ENCODE results near the gene MPZL3. TPM values are rescaled to one million over a fixed set of nuclear protein-coding genes. Genes with fewer than 3 reads are reported as not detected.

The MPZL3 gene
- total RNA-seq, 1 donor from 2014 or later = 8.5 TPM

DNA sequence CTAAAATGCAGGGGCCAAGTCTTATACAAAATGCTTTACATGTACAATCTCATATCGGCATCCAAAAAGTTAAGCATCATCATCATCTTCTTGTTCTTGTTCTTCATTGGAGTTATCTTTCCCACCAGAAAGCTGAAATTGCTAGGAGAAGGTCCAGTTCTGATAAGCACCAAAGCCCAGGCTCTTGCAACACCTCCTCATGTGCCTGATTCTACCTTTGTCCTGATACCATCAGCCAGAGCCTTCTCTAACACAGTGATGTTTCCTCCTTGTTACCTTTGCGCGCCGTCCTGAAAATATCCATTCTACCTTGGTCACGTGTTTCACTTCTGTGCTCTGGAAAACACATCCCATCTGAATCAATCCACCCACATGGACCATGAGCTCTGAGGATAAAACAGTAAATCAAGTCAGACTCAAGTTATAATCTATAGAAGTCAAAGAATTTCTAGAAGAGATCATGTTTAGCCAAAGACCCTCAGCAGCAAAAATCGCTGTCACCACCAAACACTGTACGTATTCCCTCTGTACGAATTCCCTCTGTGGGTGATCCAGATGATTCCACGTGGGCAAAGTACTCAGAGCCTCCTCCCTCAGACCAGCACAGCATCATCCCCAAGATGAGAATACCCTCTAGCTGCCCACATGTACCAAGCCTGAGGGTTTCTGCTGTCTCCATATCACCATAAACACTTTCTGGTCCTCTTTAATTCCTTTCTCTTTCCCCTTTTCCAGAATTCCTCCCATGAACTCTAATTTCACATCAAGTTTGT is 46.4 kb downstream of the MPZL3 start:
- Histone ChIP-seq H3K36me3 (ENCODE audit: insufficient read depth, low read length) (no peaks in the 10 kb centered on the region), H2AFZ (ENCODE audit: low read depth, low read length) (no peak overlapping the region), H3K27ac (ENCODE audit: low read depth, low read length) (no peak overlapping the region), H3K4me3 (ENCODE audit: insufficient read depth, low read depth, low read length) (no peak overlapping the region), H3K9me3 (ENCODE audit: insufficient read depth, low read depth, low read length) (no peaks in the 10 kb centered on the region), H3K27me3 (ENCODE audit: insufficient read depth, low read length) (peaks cover 27% of the 10 kb centered on the region), H3K4me1 (ENCODE audit: insufficient read depth, low read length) (no peaks in the 10 kb centered on the region), H3K79me2 (ENCODE audit: insufficient read depth, low read length) (no peaks in the 10 kb centered on the region), H3K9ac (ENCODE audit: low read length) (no peak overlapping the region), H3K4me2 (ENCODE audit: low read length) (no peak overlapping the region), H4K20me1 (ENCODE audit: insufficient read depth, low read length) (no peaks in the 10 kb centered on the region)
- TF ChIP-seq EZH2 (IDR thresholded peaks at IDR 0.05; ENCODE audit: insufficient read depth, low read length) (no peak), CTCF (IDR thresholded peaks at IDR 0.05; ENCODE audit: insufficient read depth, low read depth, low read length) (no peak)
- Mint-ChIP-seq H3K4me3 (ENCODE audit: unreplicated experiment) (no peak overlapping the region), H3K27me3 (ENCODE audit: low read depth, unreplicated experiment) (peaks cover 9% of the 10 kb centered on the region), H3K27ac (ENCODE audit: unreplicated experiment) (no peak overlapping the region), H3K36me3 (ENCODE audit: low read depth, unreplicated experiment) (no peaks in the 10 kb centered on the region), H3K9me3 (ENCODE audit: unreplicated experiment) (peaks cover 2% of the 10 kb centered on the region), H3K4me1 (ENCODE audit: low read depth, unreplicated experiment) (peaks cover 1% of the 10 kb centered on the region)
- DNase-seq (ENCODE audit: low read depth) (no peak), FAIRE-seq (no peak)

GRCh38 chr11:118202599-118203422 is 49.4 kb downstream of the MPZL3 start:
- no peak for TF ChIP-seq EZH2 (IDR thresholded peaks at IDR 0.05; ENCODE audit: insufficient read depth, low read length)
- TF ChIP-seq CTCF (IDR thresholded peaks at IDR 0.05; ENCODE audit: insufficient read depth, low read depth, low read length) = no peak
- no peak overlapping the region for H2AFZ ChIP-seq (ENCODE audit: low read depth, low read length)

More at GRCh38 chr11:118202599-118203422, 49.4 kb downstream of the MPZL3 start:
- Histone ChIP-seq H3K4me2 (ENCODE audit: low read length) (no peak overlapping the region), H3K9me3 (ENCODE audit: insufficient read depth, low read depth, low read length) (no peaks in the 10 kb centered on the region), H3K4me3 (ENCODE audit: insufficient read depth, low read depth, low read length) (no peak overlapping the region), H3K9ac (ENCODE audit: low read length) (no peak overlapping the region), H3K79me2 (ENCODE audit: insufficient read depth, low read length) (no peaks in the 10 kb centered on the region), H3K4me1 (ENCODE audit: insufficient read depth, low read length) (no peaks in the 10 kb centered on the region), H3K27me3 (ENCODE audit: insufficient read depth, low read length) (peaks cover 19% of the 10 kb centered on the region), H3K27ac (ENCODE audit: low read depth, low read length) (no peak overlapping the region), H3K36me3 (ENCODE audit: insufficient read depth, low read length) (no peaks in the 10 kb centered on the region), H4K20me1 (ENCODE audit: insufficient read depth, low read length) (no peaks in the 10 kb centered on the region)
- no peak overlapping the region for H3K4me3 Mint-ChIP-seq (ENCODE audit: unreplicated experiment)
- no peak for DNase-seq (ENCODE audit: low read depth)
- H3K4me1 Mint-ChIP-seq (ENCODE audit: low read depth, unreplicated experiment) = no peaks in the 10 kb centered on the region
- no peaks in the 10 kb centered on the region for H3K36me3 Mint-ChIP-seq (ENCODE audit: low read depth, unreplicated experiment)
- FAIRE-seq = no peak
- no peak overlapping the region for H3K27ac Mint-ChIP-seq (ENCODE audit: unreplicated experiment)
- peaks cover 6% of the 10 kb centered on the region for H3K27me3 Mint-ChIP-seq (ENCODE audit: low read depth, unreplicated experiment)
- peaks cover 2% of the 10 kb centered on the region for H3K9me3 Mint-ChIP-seq (ENCODE audit: unreplicated experiment)

Measured in astrocyte (in vitro differentiated cells and primary cell).